GM10248 (cell line): ENCODE measurements around the gene HDAC9.
"Not testable (repeated sequence)": the region's sequence is repeated elsewhere in the genome, so short reads cannot be mapped to it uniquely, and the experiment has no call there.

ENCODE experiments used
- CTCF ChIA-PET: fragments of 300-600 bp; sonication (Branson Sonifier 250); formaldehyde crosslinking; extraction: SDS; loops from one replicate; lab custom pipeline; 2021; ENCODE audit warnings: antibody characterized with exemption; lab: Yijun Ruan, JAX
- POLR2A ChIA-PET: fragments of 350-650 bp; sonication (Branson Sonifier 250); formaldehyde crosslinking; extraction: SDS; loops from one replicate; lab custom pipeline; 2020; ENCODE audit warnings: antibody characterized with exemption; lab: Yijun Ruan, JAX
- DNase-seq: peaks from one replicate; pipeline ENCODE4 v3.0.0; 2012; ENCODE audit errors: extremely low spot score
- CTCF ChIP-seq: IDR thresholded peaks from 2 replicates; pipeline ENCODE4 v1.5.1; 2012; ENCODE audit warnings: mild to moderate bottlenecking, low read depth; ENCODE audit errors: extremely low read depth, missing control alignments, control extremely low read depth

The HDAC9 gene

DNA sequence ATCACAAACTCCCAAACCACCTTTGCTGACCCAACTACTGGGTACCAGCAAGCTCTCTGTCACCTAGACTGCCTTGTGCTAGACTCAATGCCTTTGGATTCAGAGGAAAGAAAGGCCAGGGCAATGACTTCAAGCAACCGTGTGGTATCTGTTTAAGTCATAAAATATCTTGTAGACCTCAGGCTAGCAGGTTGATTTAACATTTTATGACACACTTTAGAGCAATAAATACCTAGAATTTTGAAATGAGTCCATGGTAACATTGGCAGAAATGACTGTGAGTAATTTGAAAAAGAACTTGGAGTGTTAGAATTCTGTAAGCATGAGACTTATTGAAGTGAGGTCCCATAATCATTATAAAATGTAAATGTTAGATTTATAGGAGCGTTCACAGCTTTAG is 534.7 kb downstream of the HDAC9 start:
- TF ChIP-seq CTCF = no peak
- POLR2A ChIA-PET = no interaction called here
- DNase-seq = no peak
- CTCF ChIA-PET = interaction anchor here (1.1 kb wide), 1 partner anchor 336 kb away, joined by 3 read pairs; no protein-coding TSS in a partner anchor

GRCh38 chr7:19032942-19033341 is 537.4 kb downstream of the HDAC9 start:
- DNase-seq, POLR2A ChIA-PET, CTCF ChIA-PET: not testable (repeated sequence)

DNA sequence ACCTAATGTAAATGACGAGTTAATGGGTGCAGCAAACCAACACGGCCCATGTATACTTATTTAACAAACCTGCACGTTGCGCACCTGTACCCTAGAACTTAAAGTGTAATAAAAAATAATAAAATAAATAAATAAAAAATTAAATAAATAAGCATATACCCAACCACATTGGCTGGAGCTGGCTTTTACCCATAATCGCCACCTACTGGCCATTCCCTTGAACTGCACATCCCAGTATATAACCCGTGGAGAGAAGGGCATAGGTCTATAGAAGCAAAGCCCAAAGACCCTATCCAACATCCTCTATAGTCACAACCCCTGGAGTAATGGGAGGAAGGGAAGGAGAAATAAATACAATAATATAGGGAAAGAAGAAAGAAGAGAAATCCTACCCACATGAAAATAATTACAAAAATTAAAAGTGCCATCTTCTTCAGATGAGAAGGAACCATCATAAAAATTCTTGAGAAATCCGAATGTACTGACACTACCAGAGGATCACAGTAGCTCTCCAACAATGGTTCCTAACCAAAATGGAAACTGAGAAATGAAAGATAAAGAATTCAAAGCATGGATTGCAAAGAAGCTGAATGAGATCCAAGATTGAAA is 556.3 kb downstream of the HDAC9 start:
- ChIA-PET CTCF (interaction anchor here (0.6 to 5.7 kb wide), 16 partner anchors 9 to 700 kb away, joined by 3 to 69 read pairs (median 3); no protein-coding TSS in a partner anchor), POLR2A (no interaction called here)
- DNase-seq = peak; percentile 32
- peak; percentile 74 for TF ChIP-seq CTCF
